NCI-H2107 treated with DMSO at 0.1 percent for 48 hours (cell line): Measurements from ENCODE around the gene LIPC.
"Not testable (repeated sequence)": the region's sequence is repeated elsewhere in the genome, so short reads cannot be mapped to it uniquely, and the experiment has no call there.

Experiments
- DNase-seq: peaks from one replicate; lab custom pipeline; 2025; ENCODE audit not compliant: unreplicated experiment; lab: John Stamatoyannopoulos, UW

The LIPC gene

GRCh38 chr15:58603927-58604326, 172.1 kb downstream of the LIPC start:
- DNase-seq: not testable (repeated sequence)

- no peak for DNase-seq
These were observed 172.7 kb downstream of the LIPC start for GRCh38 chr15:58604455-58604923.

- DNase-seq: no peak
These were observed 174.2 kb downstream of the LIPC start for GRCh38 chr15:58605931-58606530.

GRCh38 chr15:58606577-58607080, 174.8 kb downstream of the LIPC start:
- DNase-seq: no peak

- no peak for DNase-seq
These were observed 176.4 kb downstream of the LIPC start for GRCh38 chr15:58608129-58608590.

GRCh38 chr15:58608711-58609110, 176.9 kb downstream of the LIPC start:
- no peak for DNase-seq

GRCh38 chr15:58611731-58612676, 180.2 kb downstream of the LIPC start:
- no peak for DNase-seq

GRCh38 chr15:58616171-58616570, 184.4 kb downstream of the LIPC start:
- DNase-seq: no peak
